ENCODE results near the gene HS2ST1.

DNA sequence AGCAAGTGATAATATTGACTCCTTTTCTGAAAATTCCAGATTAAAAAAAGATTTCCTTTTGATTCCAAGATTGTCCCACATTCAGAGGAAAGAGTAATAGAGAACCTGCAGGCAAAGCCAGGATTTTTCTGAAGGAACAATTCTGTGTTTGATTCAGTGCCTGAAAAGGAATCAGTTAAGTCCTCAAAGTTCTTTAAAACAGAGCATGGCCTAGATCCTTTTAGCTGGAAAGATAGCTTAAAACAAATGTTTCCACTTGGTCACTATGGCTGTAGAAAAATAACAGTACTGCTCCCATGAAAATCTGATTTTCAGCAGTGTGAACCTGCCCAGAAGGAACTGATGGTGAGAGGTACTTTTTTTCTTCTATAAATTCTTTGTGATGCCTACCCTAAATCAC is 41.8 kb downstream of the HS2ST1 start:
- no peak for TF ChIP-seq FOXK2 (IDR thresholded peaks at IDR 0.05)
- no peak for TF ChIP-seq FOXA1 (IDR thresholded peaks at IDR 0.05)
- no peak for TF ChIP-seq PKNOX1 (IDR thresholded peaks at IDR 0.05)
- no peak for TF ChIP-seq L3MBTL2 (conservative IDR thresholded peaks at IDR 0.05)
- TF ChIP-seq SP1 (IDR thresholded peaks at IDR 0.05) = no peak
- no peak for TF ChIP-seq BHLHE40 (IDR thresholded peaks at IDR 0.05; ENCODE audit: borderline replicate concordance)
- no peak for TF ChIP-seq FOXM1 (IDR thresholded peaks at IDR 0.05; ENCODE audit: borderline replicate concordance)
- TF ChIP-seq ELF4 (IDR thresholded peaks at IDR 0.05) = no peak
- TF ChIP-seq TARDBP (IDR thresholded peaks at IDR 0.05) = no peak
- TF ChIP-seq NFRKB (IDR thresholded peaks at IDR 0.05) = no peak
- TF ChIP-seq ZNF384 (IDR thresholded peaks at IDR 0.05) = no peak
- no peak for TF ChIP-seq LEF1 (IDR thresholded peaks at IDR 0.05; ENCODE audit: borderline replicate concordance)
